Gastrocnemius medialis (tissue), 4 donors: Measurements from ENCODE around the gene EXOSC5.

Experiments used
- POLR2A ChIP-seq, 2 donors: fragments of 450-650 bp; IDR thresholded peaks; one replicate each; pipeline ENCODE4 v1.6.1; 2017; ENCODE audit warnings: antibody characterized with exemption in 2 of 2, mild to moderate bottlenecking in 2 of 2, moderate library complexity in 2 of 2
- TF ChIP-seq, protein P1 (sequence below), 5 experiments: fragments of 450-650 bp in 3 of 5; fragments of 200-600 bp in 2 of 5; sonication (generic) in 2 of 5; IDR thresholded peaks in 4 of 5; conservative IDR thresholded peaks in 1 of 5; 1 replicate in 4 of 5; 2 replicates in 1 of 5; pipeline ENCODE4 v1.5.1; 2016 to 2019; ENCODE audit warnings: antibody characterized with exemption in 5 of 5, mild to moderate bottlenecking in 3 of 5, moderate library complexity in 3 of 5

GRCh38 chr19:41427647-41428480 lies 30.7 kb upstream of the EXOSC5 start:
- TF ChIP-seq POLR2A (IDR thresholded peaks at IDR 0.05) = no peak
- TF ChIP-seq, protein P1, sequence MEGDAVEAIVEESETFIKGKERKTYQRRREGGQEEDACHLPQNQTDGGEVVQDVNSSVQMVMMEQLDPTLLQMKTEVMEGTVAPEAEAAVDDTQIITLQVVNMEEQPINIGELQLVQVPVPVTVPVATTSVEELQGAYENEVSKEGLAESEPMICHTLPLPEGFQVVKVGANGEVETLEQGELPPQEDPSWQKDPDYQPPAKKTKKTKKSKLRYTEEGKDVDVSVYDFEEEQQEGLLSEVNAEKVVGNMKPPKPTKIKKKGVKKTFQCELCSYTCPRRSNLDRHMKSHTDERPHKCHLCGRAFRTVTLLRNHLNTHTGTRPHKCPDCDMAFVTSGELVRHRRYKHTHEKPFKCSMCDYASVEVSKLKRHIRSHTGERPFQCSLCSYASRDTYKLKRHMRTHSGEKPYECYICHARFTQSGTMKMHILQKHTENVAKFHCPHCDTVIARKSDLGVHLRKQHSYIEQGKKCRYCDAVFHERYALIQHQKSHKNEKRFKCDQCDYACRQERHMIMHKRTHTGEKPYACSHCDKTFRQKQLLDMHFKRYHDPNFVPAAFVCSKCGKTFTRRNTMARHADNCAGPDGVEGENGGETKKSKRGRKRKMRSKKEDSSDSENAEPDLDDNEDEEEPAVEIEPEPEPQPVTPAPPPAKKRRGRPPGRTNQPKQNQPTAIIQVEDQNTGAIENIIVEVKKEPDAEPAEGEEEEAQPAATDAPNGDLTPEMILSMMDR (IDR thresholded peaks at IDR 0.05 in 4 of 5, conservative IDR thresholded peaks at IDR 0.05 in 1 of 5) = no peak
